NCI-H82 treated with DMSO at 0.1 percent for 48 hours (cell line): ENCODE results near the gene FASN.

Experiments used
- DNase-seq: peaks from one replicate; lab custom pipeline; 2025; ENCODE audit not compliant: unreplicated experiment; lab: John Stamatoyannopoulos, UW

Gene FASN

GRCh38 chr17:82030470-82031302, 67.3 kb downstream of the FASN start:
- DNase-seq, result peak; percentile 16

DNA sequence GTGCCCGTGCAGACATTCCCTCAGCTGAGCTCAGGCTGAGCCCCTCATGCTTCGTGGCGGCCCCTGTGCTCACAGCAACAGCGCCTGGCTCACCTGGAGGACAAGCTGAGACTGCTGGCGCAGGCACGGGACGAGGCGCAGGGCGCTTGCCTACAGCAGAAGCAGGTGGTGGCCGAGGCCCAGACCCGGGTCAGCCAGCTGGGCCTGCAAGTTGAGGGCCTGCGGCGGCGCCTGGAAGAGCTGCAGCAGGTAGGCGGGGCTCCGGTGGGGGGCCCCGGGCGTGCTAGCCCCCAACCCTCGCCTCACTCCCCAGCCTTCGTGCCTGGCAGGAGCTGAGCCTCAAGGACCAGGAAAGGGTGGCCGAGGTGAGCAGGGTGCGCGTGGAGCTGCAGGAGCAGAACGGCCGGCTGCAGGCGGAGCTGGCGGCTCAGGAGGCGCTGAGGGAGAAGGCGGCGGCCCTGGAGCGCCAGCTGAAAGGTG, 68.0 kb downstream of the FASN start:
- no peak for DNase-seq

GRCh38 chr17:82029391-82029790, 68.6 kb downstream of the FASN start:
- no peak for DNase-seq

DNA sequence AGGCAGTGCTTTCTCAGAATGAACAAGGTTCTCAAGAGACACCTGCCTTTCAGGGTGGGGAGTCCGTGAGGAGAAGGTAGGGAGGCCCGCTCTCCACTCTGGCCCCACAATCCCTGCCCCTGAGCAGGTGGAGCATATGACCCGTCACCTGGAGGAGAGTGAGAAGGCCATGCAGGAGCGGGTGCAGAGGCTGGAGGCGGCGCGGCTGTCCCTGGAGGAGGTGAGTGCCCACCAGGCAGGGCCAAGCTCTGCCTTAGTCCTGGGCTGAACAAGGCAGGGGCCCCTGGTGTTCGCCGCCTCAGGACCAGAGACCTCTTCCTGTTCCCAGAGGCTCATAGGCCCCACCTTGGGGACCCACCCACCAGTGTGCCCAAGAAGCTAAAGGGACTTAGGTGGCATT, 69.1 kb downstream of the FASN start:
- no peak for DNase-seq
